Measurements from ENCODE around the gene TMEM131L. TPM values are rescaled to one million over a fixed set of nuclear protein-coding genes. Genes with fewer than 3 reads are reported as not detected.

Gene TMEM131L
- total RNA-seq, 1 donor from 2014 or later, result 7.6 TPM

DNA sequence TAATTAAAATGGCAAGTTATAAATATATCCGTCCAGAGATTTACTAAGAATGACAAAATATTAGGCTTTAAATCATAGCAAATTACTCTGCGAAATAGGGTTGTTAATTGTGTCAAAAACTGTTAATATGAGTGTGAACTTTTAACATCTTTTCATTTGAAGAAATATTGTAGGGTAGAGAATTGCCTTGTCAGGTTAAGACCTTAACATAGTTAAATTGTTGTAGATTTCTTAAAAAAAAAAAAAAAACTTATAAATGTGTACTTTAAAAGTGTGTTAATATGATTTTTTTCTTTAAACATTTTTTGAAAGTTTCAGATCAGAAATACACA lies 110.2 kb downstream of the TMEM131L start:
- TF ChIP-seq, protein P1, sequence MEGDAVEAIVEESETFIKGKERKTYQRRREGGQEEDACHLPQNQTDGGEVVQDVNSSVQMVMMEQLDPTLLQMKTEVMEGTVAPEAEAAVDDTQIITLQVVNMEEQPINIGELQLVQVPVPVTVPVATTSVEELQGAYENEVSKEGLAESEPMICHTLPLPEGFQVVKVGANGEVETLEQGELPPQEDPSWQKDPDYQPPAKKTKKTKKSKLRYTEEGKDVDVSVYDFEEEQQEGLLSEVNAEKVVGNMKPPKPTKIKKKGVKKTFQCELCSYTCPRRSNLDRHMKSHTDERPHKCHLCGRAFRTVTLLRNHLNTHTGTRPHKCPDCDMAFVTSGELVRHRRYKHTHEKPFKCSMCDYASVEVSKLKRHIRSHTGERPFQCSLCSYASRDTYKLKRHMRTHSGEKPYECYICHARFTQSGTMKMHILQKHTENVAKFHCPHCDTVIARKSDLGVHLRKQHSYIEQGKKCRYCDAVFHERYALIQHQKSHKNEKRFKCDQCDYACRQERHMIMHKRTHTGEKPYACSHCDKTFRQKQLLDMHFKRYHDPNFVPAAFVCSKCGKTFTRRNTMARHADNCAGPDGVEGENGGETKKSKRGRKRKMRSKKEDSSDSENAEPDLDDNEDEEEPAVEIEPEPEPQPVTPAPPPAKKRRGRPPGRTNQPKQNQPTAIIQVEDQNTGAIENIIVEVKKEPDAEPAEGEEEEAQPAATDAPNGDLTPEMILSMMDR (IDR thresholded peaks at IDR 0.05; ENCODE audit: insufficient read depth, low read length, poor library complexity, severe bottlenecking), result no peak
- Histone ChIP-seq H3K27me3 (ENCODE audit: control insufficient read depth, insufficient read depth, low read length) (no peaks in the 10 kb centered on the region), H3K4me3 (ENCODE audit: low read depth, low read length) (no peak overlapping the region), H3K36me3 (ENCODE audit: control insufficient read depth, insufficient read depth, low read length) (no peaks in the 10 kb centered on the region)
- DNase-seq (ENCODE audit: low read depth), result no peak

DNA sequence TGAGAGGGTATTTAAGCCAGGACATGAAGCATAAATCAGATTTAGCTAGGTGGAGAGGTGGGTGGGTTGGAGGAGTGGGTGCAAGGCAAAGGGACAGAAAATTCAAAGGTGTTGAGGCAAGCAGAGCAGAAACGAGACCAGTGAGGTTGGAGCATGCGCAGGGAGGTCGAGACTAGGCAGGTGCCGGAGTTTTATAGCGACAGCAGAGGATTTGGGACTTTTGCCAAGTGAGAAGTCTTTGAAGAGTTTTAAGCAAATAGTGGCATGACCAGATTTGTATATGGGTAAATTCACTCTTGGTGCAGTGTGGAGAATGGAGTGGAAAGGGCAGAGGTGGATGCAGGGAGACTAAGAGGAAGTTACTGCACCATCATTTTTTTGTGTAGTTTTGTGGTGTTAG lies 110.9 kb downstream of the TMEM131L start:
- Histone ChIP-seq H3K27me3 (ENCODE audit: control insufficient read depth, insufficient read depth, low read length) (no peaks in the 10 kb centered on the region), H3K4me3 (ENCODE audit: low read depth, low read length) (no peak overlapping the region), H3K36me3 (ENCODE audit: control insufficient read depth, insufficient read depth, low read length) (no peaks in the 10 kb centered on the region)
- TF ChIP-seq, protein P1 (IDR thresholded peaks at IDR 0.05; ENCODE audit: insufficient read depth, low read length, poor library complexity, severe bottlenecking), result no peak
- no peak for DNase-seq (ENCODE audit: low read depth)

DNA sequence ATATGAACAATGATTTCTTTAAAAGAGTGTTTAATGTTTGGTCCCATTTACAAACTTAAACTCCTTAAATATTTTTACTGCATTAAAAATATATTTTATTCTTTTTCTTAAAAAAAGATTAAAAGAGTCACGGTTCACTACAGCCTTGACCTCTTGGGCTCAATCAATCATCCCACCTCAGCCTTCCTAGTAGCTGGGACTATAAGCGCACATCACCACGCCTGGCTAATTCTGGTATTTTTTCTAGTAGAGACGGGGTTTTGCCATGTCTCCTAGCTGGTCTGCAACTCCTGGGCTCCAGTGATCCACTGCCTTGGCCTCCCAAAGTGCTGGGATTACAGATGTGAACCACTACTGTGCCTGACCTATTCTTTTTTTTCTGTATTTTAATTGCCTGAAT lies 113.2 kb downstream of the TMEM131L start:
- no peak for DNase-seq (ENCODE audit: low read depth)
- Histone ChIP-seq H3K27me3 (ENCODE audit: control insufficient read depth, insufficient read depth, low read length) (no peaks in the 10 kb centered on the region), H3K36me3 (ENCODE audit: control insufficient read depth, insufficient read depth, low read length) (no peaks in the 10 kb centered on the region), H3K4me3 (ENCODE audit: low read depth, low read length) (no peak overlapping the region)
- TF ChIP-seq, protein P1 (IDR thresholded peaks at IDR 0.05; ENCODE audit: insufficient read depth, low read length, poor library complexity, severe bottlenecking), result no peak

DNA sequence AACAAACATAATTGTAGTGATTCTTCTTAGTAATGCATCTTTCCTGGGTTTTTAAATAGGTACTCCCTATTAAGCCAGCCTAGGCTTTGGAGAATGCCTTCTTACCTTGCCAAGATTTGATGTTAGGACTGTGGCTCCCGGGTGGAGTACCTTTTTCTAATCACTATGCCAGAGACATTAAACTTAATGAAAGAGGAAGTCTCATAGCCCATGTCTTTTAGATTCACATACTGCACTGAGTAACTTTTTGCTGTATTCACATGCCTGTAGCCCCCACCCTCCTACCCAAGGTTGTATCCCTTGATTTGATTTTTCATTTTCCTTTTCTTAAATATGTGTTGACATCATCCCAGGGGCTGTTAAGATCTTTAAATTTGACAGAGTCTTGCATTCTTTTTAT lies 113.7 kb downstream of the TMEM131L start:
- DNase-seq (ENCODE audit: low read depth), result no peak
- TF ChIP-seq, protein P1 (IDR thresholded peaks at IDR 0.05; ENCODE audit: insufficient read depth, low read length, poor library complexity, severe bottlenecking), result no peak
- no peak overlapping the region for H3K4me3 ChIP-seq (ENCODE audit: low read depth, low read length)
- no peaks in the 10 kb centered on the region for H3K27me3 ChIP-seq (ENCODE audit: control insufficient read depth, insufficient read depth, low read length)
- no peaks in the 10 kb centered on the region for H3K36me3 ChIP-seq (ENCODE audit: control insufficient read depth, insufficient read depth, low read length)

DNA sequence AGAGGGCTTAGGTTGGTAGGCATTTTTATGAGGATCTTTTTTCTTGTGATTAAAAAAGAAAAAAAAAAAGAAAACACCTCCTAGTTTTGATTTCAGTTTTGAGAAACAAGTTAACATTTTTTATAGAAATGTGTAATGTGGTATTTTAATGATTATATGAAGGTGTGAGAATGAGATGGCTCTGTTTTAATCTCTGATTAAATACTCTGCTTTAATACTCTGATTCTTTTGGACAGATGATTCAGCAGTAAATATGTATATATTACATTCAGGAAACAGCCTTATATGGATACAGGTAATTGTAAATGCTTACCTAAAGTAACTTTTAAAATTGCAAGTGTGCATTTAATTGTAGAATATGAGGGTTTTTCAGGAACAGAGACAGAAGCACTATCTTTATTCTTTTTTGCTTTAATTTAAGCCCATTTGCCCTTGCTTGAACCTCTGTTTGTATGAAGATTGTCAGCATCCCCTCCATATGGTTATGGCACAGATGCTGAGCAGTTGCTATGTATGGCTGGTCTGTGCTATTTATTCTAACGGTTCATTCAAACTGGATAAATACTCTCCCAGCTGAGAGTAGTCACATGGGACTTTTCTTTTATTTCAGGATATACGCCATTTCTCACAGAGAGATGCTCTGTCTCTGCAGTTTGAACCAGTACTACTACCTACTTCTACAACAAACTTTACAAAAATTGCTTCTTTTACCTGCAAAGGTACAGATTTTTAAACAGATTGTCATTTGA lies 117.0 kb downstream of the TMEM131L start:
- DNase-seq (ENCODE audit: low read depth), result no peak
- TF ChIP-seq, protein P1 (IDR thresholded peaks at IDR 0.05; ENCODE audit: insufficient read depth, low read length, poor library complexity, severe bottlenecking), result no peak
- Histone ChIP-seq H3K27me3 (ENCODE audit: control insufficient read depth, insufficient read depth, low read length) (no peaks in the 10 kb centered on the region), H3K4me3 (ENCODE audit: low read depth, low read length) (no peak overlapping the region), H3K36me3 (ENCODE audit: control insufficient read depth, insufficient read depth, low read length) (no peaks in the 10 kb centered on the region)

DNA sequence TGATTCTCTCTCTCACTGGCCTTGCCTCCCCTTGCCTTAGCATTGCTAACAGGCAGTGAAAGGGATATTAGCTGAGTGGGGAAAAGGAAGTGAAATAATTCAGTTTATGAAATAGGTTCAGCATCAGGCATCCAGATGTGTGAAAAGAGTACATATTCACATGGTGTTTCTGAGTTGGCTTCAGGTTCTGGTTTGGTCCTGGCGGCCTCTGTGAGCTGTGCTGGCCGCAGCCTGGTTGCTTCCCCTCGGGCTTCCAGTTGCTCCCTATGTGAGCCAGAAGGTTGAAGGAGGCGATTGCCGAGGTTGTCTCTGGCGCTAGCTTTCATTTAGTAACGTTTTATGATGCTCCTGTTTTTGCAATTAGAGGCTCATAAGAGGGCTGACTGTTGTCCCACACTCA lies 118.9 kb downstream of the TMEM131L start:
- no peak for DNase-seq (ENCODE audit: low read depth)
- Histone ChIP-seq H3K36me3 (ENCODE audit: control insufficient read depth, insufficient read depth, low read length) (no peaks in the 10 kb centered on the region), H3K4me3 (ENCODE audit: low read depth, low read length) (no peak overlapping the region), H3K27me3 (ENCODE audit: control insufficient read depth, insufficient read depth, low read length) (no peaks in the 10 kb centered on the region)
- TF ChIP-seq, protein P1 (IDR thresholded peaks at IDR 0.05; ENCODE audit: insufficient read depth, low read length, poor library complexity, severe bottlenecking), result no peak
